HEK293 (cell line): ENCODE measurements around the gene NOC2L.
A peak's percentile ranks its signal among the peaks of the same experiment; 100 is the strongest.
"Not testable (repeated sequence)": the region's sequence is repeated elsewhere in the genome, so short reads cannot be mapped to it uniquely, and the experiment has no call there.

ENCODE experiments used
- CTCF ChIA-PET: fragments of 350-600 bp; formaldehyde crosslinking; extraction: SDS; loops from one replicate; lab custom pipeline; 2021; ENCODE audit warnings: antibody characterized with exemption; lab: Yijun Ruan, JAX
- POLR2A ChIA-PET: fragments of 300-600 bp; formaldehyde crosslinking; extraction: SDS; loops from one replicate; lab custom pipeline; 2020; ENCODE audit warnings: antibody characterized with exemption, inconsistent platforms; lab: Yijun Ruan, JAX
- H3K27ac ChIP-seq: fragments of 200-500 bp; sonication (Bioruptor generic); 2 replicates; pipeline ENCODE4 v1.5.1; 2014; ENCODE audit warnings: low read depth, low read length, control low read depth, inconsistent platforms; ENCODE audit errors: extremely low read depth
- H3K36me3 ChIP-seq, 2 experiments: fragments of 200-500 bp in 1 of 2; sonication (Bioruptor generic) in 1 of 2; 1 replicate in 1 of 2; 2 replicates in 1 of 2; pipeline ENCODE4 v1.5.1; 2014 to 2017; ENCODE audit warnings: inconsistent platforms in 2 of 2, low read length in 2 of 2; ENCODE audit not compliant: control insufficient read depth in 2 of 2, insufficient read depth in 1 of 2
- H3K4me1 ChIP-seq: fragments of 200-500 bp; sonication (Bioruptor generic); 2 replicates; pipeline ENCODE4 v1.5.1; 2014; ENCODE audit warnings: mild to moderate bottlenecking, low read length, inconsistent platforms; ENCODE audit not compliant: control insufficient read depth, insufficient read depth
- H3K4me3 ChIP-seq: 2 replicates; pipeline ENCODE4 v1.5.1; 2011; ENCODE audit warnings: low read depth, mild to moderate bottlenecking, control low read depth, low read length, moderate library complexity
- H3K9me3 ChIP-seq: fragments of 200-500 bp; sonication (Bioruptor generic); 2 replicates; pipeline ENCODE4 v1.5.1; 2014; ENCODE audit warnings: low read depth, low read length, inconsistent platforms; ENCODE audit not compliant: control insufficient read depth, insufficient read depth
- KLF7 ChIP-seq: fragments of 450-650 bp; formaldehyde crosslinking; IDR thresholded peaks from 2 replicates; pipeline ENCODE4 v1.5.1; 2016; ENCODE audit warnings: missing biosample characterization, missing genetic modification characterization, borderline replicate concordance
- MYNN ChIP-seq: fragments of 450-650 bp; formaldehyde crosslinking; IDR thresholded peaks from 2 replicates; pipeline ENCODE4 v1.5.1; 2016; ENCODE audit warnings: missing biosample characterization, missing genetic modification characterization, borderline replicate concordance
- OVOL3 ChIP-seq: fragments of 450-650 bp; formaldehyde crosslinking; IDR thresholded peaks from 2 replicates; pipeline ENCODE4 v1.5.1; 2016; ENCODE audit warnings: missing biosample characterization, missing genetic modification characterization
- RBAK ChIP-seq: fragments of 450-650 bp; formaldehyde crosslinking; IDR thresholded peaks from 2 replicates; pipeline ENCODE4 v1.5.1; 2016; ENCODE audit warnings: missing biosample characterization, missing genetic modification characterization
- SCRT1 ChIP-seq: fragments of 450-650 bp; formaldehyde crosslinking; IDR thresholded peaks from 2 replicates; pipeline ENCODE4 v1.5.1; 2016; ENCODE audit warnings: missing biosample characterization, missing genetic modification characterization, borderline replicate concordance
- SCRT2 ChIP-seq: fragments of 450-650 bp; formaldehyde crosslinking; IDR thresholded peaks from 2 replicates; pipeline ENCODE4 v1.5.1; 2016; ENCODE audit warnings: missing biosample characterization, missing genetic modification characterization
- WT1 ChIP-seq: fragments of 450-650 bp; formaldehyde crosslinking; IDR thresholded peaks from 2 replicates; pipeline ENCODE4 v1.5.1; 2016; ENCODE audit warnings: missing biosample characterization, missing genetic modification characterization
- ZBTB17 ChIP-seq: fragments of 450-650 bp; formaldehyde crosslinking; IDR thresholded peaks from 2 replicates; pipeline ENCODE4 v1.5.1; 2016; ENCODE audit warnings: missing biosample characterization, missing genetic modification characterization
- ZBTB49 ChIP-seq: fragments of 450-650 bp; formaldehyde crosslinking; IDR thresholded peaks from 2 replicates; pipeline ENCODE4 v1.5.1; 2016; ENCODE audit warnings: missing biosample characterization, missing genetic modification characterization, low read depth
- ZBTB7A ChIP-seq: fragments of 450-650 bp; formaldehyde crosslinking; IDR thresholded peaks from 2 replicates; pipeline ENCODE4 v1.5.1; 2016; ENCODE audit warnings: low read depth, missing biosample characterization, missing genetic modification characterization
- ZBTB8A ChIP-seq: fragments of 450-650 bp; formaldehyde crosslinking; IDR thresholded peaks from 2 replicates; pipeline ENCODE4 v1.5.1; 2016; ENCODE audit warnings: missing biosample characterization, missing genetic modification characterization
- ZNF121 ChIP-seq: fragments of 450-650 bp; formaldehyde crosslinking; IDR thresholded peaks from 2 replicates; pipeline ENCODE4 v1.5.1; 2016; ENCODE audit warnings: missing biosample characterization, missing genetic modification characterization
- ZNF132 ChIP-seq: fragments of 450-650 bp; formaldehyde crosslinking; IDR thresholded peaks from 2 replicates; pipeline ENCODE4 v1.5.1; 2017; ENCODE audit warnings: missing biosample characterization, missing genetic modification characterization, borderline replicate concordance
- ZNF133 ChIP-seq: fragments of 450-650 bp; formaldehyde crosslinking; IDR thresholded peaks from 2 replicates; pipeline ENCODE4 v1.5.1; 2016; ENCODE audit warnings: missing biosample characterization, missing genetic modification characterization
- ZNF18 ChIP-seq: fragments of 450-650 bp; formaldehyde crosslinking; IDR thresholded peaks from 2 replicates; pipeline ENCODE4 v1.5.1; 2016; ENCODE audit warnings: missing biosample characterization, missing genetic modification characterization
- ZNF416 ChIP-seq: fragments of 450-650 bp; formaldehyde crosslinking; IDR thresholded peaks from 2 replicates; pipeline ENCODE4 v1.5.1; 2016; ENCODE audit warnings: missing biosample characterization, missing genetic modification characterization
- ZNF433 ChIP-seq: fragments of 450-650 bp; formaldehyde crosslinking; IDR thresholded peaks from 2 replicates; pipeline ENCODE4 v1.5.1; 2016; ENCODE audit warnings: missing biosample characterization, missing genetic modification characterization, low read depth
- ZNF514 ChIP-seq: fragments of 450-650 bp; formaldehyde crosslinking; IDR thresholded peaks from 2 replicates; pipeline ENCODE4 v1.5.1; 2016; ENCODE audit warnings: missing biosample characterization, missing genetic modification characterization
- ZNF558 ChIP-seq: fragments of 450-650 bp; formaldehyde crosslinking; IDR thresholded peaks from 2 replicates; pipeline ENCODE4 v1.5.1; 2016; ENCODE audit warnings: missing biosample characterization, missing genetic modification characterization
- TF ChIP-seq, protein P1 (sequence below): fragments of 450-650 bp; formaldehyde crosslinking; IDR thresholded peaks from 2 replicates; pipeline ENCODE4 v1.5.0; 2017; ENCODE audit warnings: missing biosample characterization, missing genetic modification characterization, borderline replicate concordance
- TF ChIP-seq, protein P2 (sequence below): fragments of 450-650 bp; formaldehyde crosslinking; IDR thresholded peaks from 2 replicates; pipeline ENCODE4 v1.5.1; 2016; ENCODE audit warnings: missing biosample characterization, missing genetic modification characterization
- TF ChIP-seq, protein P3 (sequence below): fragments of 450-650 bp; formaldehyde crosslinking; IDR thresholded peaks from 2 replicates; pipeline ENCODE4 v1.5.1; 2016; ENCODE audit warnings: missing biosample characterization, missing genetic modification characterization

Gene NOC2L

GRCh38 chr1:899636-900317 lies 59.3 kb downstream of the NOC2L start (continued):
- TF ChIP-seq MYNN (tag by site-specific recombination) (no peak), OVOL3 (tag by site-specific recombination) (no peak), SCRT1 (tag by site-specific recombination) (peak; percentile 53; the same call in 1 of the 2 replicates), ZBTB7A (no peak), SCRT2 (tag by site-specific recombination) (peak; percentile 76), ZNF18 (tag by site-specific recombination) (no peak), ZNF558 (tag by site-specific recombination) (no peak), RBAK (no peak)
- TF ChIP-seq, protein P1, sequence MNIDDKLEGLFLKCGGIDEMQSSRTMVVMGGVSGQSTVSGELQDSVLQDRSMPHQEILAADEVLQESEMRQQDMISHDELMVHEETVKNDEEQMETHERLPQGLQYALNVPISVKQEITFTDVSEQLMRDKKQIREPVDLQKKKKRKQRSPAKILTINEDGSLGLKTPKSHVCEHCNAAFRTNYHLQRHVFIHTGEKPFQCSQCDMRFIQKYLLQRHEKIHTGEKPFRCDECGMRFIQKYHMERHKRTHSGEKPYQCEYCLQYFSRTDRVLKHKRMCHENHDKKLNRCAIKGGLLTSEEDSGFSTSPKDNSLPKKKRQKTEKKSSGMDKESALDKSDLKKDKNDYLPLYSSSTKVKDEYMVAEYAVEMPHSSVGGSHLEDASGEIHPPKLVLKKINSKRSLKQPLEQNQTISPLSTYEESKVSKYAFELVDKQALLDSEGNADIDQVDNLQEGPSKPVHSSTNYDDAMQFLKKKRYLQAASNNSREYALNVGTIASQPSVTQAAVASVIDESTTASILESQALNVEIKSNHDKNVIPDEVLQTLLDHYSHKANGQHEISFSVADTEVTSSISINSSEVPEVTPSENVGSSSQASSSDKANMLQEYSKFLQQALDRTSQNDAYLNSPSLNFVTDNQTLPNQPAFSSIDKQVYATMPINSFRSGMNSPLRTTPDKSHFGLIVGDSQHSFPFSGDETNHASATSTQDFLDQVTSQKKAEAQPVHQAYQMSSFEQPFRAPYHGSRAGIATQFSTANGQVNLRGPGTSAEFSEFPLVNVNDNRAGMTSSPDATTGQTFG, result no peak

DNA sequence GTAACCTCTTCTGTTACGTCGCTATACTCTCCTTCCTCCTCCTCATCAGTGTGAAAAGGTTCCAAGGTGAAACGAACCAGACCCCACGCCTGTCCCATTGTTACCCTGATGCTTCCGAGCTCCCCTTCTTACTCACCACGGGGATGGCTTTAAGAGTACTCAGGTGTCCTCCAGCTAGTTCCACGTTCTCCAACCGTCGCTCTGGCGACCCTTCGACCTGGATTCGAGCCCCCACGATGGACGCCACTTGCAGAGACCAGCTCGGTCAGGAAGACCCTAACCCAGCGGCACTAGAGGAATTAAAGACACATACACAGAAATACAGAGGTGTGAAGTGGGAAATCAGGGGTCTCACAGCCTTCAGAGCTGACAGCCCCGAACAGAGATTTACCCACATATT lies 61.1 kb downstream of the NOC2L start:
- H3K4me1 ChIP-seq, POLR2A ChIA-PET, CTCF ChIA-PET, H3K9me3 ChIP-seq, H3K27ac ChIP-seq, H3K36me3 ChIP-seq, H3K4me3 ChIP-seq: not testable (repeated sequence)

DNA sequence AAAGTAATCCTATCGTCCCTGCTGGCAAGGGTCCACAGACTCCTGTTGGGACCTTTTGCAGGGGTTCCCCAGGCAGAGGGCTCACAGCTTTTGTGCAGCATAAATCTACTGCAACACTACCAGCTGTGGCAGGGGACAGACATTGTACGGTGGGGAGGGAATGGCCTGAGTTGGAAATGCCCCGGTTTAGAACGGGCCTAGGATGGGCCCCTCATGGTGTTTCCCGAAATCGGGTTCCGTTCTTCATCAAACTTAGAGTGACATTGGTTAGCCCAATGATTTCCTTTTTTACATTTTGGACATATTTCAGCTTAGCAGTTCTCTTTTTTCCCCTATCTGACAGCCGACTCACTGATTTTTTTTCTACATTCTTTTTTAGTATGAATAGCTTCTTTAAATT lies 61.8 kb downstream of the NOC2L start:
- no peaks in the 10 kb centered on the region for H3K4me1 ChIP-seq
- ChIA-PET POLR2A (no interaction called here), CTCF (no interaction called here)
- H3K36me3 ChIP-seq, result no peaks in the 10 kb centered on the region
- H3K9me3 ChIP-seq, result no peaks in the 10 kb centered on the region
- no peak overlapping the region for H3K27ac ChIP-seq
- no peak overlapping the region for H3K4me3 ChIP-seq
- TF ChIP-seq ZNF514 (tag by site-specific recombination), result no peak
- no peak for TF ChIP-seq ZNF433 (tag by site-specific recombination)
- TF ChIP-seq, protein P2, sequence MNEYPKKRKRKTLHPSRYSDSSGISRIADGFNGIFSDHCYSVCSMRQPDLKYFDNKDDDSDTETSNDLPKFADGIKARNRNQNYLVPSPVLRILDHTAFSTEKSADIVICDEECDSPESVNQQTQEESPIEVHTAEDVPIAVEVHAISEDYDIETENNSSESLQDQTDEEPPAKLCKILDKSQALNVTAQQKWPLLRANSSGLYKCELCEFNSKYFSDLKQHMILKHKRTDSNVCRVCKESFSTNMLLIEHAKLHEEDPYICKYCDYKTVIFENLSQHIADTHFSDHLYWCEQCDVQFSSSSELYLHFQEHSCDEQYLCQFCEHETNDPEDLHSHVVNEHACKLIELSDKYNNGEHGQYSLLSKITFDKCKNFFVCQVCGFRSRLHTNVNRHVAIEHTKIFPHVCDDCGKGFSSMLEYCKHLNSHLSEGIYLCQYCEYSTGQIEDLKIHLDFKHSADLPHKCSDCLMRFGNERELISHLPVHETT (tag by site-specific recombination), result no peak
- TF ChIP-seq ZBTB7A, result no peak
- TF ChIP-seq ZNF121 (tag by site-specific recombination), result no peak
- TF ChIP-seq, protein P3, sequence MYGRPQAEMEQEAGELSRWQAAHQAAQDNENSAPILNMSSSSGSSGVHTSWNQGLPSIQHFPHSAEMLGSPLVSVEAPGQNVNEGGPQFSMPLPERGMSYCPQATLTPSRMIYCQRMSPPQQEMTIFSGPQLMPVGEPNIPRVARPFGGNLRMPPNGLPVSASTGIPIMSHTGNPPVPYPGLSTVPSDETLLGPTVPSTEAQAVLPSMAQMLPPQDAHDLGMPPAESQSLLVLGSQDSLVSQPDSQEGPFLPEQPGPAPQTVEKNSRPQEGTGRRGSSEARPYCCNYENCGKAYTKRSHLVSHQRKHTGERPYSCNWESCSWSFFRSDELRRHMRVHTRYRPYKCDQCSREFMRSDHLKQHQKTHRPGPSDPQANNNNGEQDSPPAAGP (tag by site-specific recombination), result no peak
- TF ChIP-seq RBAK, result no peak
- TF ChIP-seq WT1, result no peak
- no peak for TF ChIP-seq ZNF133 (tag by site-specific recombination)
- no peak for TF ChIP-seq ZNF416
- TF ChIP-seq ZBTB17 (tag by site-specific recombination), result no peak
- TF ChIP-seq KLF7 (tag by site-specific recombination), result no peak
- no peak for TF ChIP-seq ZBTB49
- TF ChIP-seq ZBTB8A (tag by site-specific recombination), result no peak
- TF ChIP-seq ZNF132 (tag by site-specific recombination), result no peak
